Measurements from ENCODE around the gene DAZAP1.

- TF ChIP-seq ZBTB33 (IDR thresholded peaks at IDR 0.05), result no peak
- no peak for TF ChIP-seq ATF3 (IDR thresholded peaks at IDR 0.05)
- no peak for TF ChIP-seq RXRA (IDR thresholded peaks at IDR 0.05)
- TF ChIP-seq CTCF (IDR thresholded peaks at IDR 0.05; ENCODE audit: low read depth, low read length, missing input control), result no peak
- no peak for TF ChIP-seq TAF1 (conservative IDR thresholded peaks at IDR 0.05)
- no peak for TF ChIP-seq FOXA1 (IDR thresholded peaks at IDR 0.05)
- TF ChIP-seq REST (IDR thresholded peaks at IDR 0.05), result no peak
- no peak for TF ChIP-seq YY1 (IDR thresholded peaks at IDR 0.05)
- TF ChIP-seq SP1 (IDR thresholded peaks at IDR 0.05), result no peak
- no peak for TF ChIP-seq EGR1 (IDR thresholded peaks at IDR 0.05; ENCODE audit: low read depth in 2 of 2)
Observed at GRCh38 chr19:1435378-1435989, 28.1 kb downstream of the DAZAP1 start.
